ENCODE results near the gene PARD6G.

The PARD6G gene

GRCh38 chr18:80187956-80188642 is 59.2 kb downstream of the PARD6G start:
- no peak for DNase-seq

DNA sequence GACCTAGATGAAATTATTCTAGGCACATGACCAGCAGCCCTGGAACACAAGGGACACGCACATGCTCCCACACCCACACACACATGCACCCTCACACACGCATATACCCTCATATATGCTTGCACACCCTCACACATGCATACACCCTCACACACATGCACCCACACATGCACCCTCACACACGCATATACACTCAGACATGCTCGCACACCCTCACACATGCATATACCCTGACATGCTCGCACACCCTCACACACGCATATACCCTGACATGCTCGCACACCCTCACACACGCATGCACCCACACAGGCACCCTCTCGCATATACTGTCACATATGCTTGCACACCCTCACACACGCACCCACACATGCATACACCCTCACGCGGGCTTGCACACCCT is 61.8 kb downstream of the PARD6G start:
- no peak for DNase-seq

DNA sequence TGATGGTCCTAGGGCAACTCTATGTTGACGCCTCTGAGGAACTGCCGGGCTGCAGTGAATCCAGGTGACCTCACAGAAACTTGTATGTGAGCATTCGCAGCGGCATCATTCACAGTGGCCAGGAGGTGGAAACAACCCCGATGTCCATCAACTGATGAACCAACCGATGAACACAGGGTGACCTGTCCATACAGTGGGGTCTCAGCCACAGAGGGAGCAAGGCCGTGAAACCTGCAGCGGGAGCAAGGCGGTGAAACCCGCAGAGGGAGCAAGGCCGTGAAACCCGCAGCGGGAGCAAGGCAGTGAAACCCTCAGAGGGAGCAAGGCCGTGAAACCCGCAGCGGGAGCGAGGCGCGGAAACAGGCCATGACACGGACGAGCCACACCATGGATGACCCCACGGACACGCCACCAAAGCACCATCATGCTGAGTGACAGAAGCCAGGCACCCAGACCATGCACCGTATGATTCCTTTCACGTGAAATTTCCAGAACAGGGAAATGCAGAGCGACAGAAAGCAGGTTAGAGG is 63.0 kb downstream of the PARD6G start:
- no peak for DNase-seq

DNA sequence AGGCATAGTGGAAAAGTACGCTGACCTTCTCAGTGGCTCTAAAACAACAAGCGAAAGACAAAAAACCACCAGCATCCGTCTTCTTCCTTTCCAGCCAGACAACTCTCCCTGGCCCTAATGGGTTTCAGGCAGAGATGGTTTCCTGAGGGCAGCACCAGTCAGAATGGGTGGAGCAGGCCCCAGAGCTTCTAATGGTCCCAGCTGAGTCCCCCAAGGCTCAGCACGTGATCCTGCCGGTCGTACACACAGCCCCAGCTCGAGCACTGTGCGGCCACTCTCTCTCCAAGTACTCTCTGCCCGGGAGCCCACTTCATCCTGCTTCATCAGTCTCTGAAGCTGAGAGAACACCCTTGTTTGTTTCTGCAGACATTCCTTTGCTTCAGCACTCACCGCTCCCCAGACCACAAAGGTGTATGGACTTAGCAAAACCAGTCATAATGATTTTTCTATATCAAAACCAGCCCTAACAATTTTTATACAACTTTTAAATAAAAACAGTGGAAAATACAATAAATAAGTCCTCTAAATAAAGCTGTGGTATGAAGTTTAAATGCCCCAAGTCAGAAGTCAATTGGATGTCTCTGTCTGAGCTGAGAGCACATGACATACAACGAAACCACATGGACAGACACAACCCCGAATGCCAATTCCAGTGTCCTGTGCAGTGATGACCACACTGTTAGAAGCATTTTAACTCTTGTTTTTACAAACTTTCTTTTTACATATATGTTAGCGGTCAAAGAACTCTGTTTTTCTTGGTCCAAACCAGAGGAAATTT is 63.9 kb downstream of the PARD6G start:
- no peak for DNase-seq

- DNase-seq: no peak
Measured at GRCh38 chr18:80182855-80183254, 64.5 kb downstream of the PARD6G start.

DNA sequence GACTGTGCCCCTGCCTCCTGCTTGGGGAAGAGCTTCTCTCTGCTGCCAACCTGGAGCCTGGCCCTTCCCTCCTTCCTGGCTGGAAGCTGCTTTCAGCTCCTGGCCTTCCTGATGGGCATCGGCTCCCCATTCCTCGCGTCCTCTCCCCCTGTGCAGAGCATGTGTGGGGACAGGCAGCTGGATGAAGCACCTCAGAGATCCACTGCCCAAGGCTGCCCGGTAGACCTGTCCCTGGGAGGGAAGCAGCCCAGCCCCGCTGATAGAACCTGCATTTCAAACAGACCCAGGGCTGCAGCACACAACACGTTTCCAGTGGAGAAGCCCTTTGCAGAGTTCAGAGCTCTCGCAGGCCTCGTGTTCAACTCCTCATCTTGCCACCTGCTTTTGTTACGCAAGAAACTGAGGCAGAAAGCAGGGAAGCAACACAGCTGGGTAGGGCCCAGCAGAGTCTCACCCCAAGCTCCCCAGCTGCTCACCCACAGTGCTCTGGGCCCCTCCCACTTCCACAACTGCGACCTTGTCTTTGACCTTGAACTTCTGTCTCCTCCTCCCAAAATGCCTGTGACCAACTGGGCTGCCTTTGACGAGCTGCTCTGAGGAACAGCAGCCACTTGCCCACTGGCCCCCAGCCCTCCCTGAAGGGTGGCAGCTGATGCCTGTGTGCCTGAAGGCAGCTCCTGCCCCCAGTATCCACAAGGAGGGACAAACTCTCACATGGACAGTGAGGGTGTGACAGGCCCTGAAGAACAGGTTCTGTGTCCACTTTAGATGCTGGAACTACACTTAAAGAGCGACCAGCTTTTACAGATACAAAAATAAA is 65.5 kb downstream of the PARD6G start:
- DNase-seq: no peak

DNA sequence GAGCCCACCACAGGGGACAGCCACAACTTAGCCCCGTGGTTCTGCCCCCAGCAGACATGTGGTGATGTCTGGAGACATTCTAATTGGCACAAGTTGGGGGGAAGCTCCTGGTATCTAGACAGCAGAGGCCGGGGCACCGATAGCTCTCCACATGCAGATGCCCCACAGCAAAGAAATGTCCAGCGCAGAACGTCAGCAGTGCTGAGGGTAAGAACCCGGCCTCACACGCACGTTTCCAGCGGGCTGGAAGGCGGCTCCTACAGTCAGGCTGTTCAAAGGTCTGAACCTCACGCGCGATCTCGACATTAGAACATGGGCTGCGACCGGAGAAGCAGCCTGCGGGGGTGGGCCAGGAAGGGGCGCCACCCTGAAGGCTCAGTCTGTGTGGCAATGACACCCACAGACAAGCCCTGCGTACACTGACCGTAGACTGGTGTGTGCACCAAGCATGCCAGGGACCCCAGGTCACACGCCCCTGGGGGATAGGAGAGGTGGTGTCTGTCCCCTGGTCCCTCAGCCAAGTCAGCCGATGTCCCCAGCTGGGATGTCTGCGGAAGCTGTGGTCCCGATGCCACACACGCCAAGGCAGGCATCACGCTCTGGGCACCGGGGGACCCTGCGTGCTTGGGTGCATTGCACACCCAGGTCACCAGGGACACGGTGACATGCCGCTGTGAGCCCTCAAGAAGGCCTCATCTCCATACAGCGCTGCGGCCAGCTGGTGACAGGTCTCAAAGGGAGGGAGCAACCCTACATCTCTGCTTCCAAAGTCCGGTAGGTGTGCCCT is 66.3 kb downstream of the PARD6G start:
- DNase-seq: no peak

DNA sequence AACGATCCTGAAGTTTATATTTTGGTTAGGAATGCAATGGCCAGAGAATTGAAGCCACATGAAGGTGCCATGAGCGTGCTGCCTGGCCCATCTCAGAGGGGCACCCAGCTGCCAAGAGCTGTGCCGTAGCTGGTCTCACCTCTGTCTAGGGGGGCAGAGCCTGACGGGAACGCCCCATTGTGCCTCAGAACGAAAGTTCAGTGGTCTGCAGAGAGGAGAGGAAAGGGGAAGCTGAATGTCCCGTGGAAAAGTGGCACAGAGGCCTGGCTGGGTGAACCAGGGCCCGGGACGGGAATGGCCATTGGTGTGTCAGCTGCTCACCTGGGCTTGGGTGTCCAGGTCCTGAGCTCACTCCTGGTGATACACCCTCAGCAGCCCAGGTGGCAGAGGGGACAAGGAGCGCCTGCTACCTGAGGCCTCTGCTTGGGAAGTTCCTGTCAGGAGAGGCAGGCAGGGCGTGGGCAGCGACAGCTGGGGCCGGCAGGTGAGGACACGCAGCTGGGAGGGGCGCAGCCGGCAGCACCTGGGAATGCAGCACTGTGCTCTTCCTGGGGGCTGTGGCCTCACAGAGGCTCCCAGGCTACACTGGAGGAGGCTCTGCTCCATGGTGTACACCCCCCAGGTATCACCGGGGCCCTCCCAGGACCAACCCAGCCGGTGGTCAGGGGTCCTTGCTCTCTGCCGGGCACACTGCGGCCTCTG is 67.3 kb downstream of the PARD6G start:
- DNase-seq: no peak

DNA sequence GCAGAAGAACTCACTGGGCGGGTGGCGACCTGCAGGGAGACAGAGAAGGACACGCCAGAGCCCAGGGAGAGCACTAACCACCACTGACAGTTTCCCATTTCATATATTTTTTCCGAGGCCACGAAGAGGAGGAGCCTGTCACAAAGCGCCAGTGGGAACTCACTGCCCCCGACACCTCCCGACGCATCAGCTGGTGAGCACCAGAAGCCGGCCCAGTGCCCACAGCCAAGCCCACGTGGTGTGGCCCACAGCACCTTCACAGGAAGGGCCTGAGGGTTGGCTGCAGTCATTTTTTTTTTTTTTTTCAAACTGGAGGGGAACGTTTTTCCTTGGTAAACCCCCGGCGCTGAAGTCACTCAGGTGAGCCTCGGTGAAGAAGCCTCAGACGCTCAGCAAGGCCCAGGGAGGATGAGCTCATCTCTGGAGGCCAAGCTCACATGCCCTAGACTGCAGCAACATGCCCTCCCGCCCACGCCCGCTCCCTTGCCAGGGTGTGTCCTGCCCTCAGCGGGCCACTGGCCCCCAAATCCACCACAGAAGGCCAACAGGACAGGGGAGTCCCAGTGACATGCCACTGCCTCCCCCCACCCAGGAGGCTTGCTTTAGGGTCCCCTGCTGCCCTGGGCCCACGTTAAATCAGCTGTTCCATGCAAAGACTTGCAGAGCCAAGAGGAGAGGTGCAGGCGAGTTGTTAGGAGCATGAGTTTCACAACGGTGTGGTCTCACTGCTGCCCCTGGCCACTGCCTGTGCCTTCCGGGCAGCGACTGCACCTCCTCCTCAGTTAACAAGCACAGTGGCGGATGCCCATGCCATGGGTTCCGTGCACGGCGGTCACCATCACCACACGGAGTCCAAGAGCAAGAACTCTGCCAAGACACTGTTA is 68.1 kb downstream of the PARD6G start:
- no peak for DNase-seq

GRCh38 chr18:80177128-80177527 is 70.2 kb downstream of the PARD6G start:
- DNase-seq: no peak

GRCh38 chr18:80176334-80177073 is 70.8 kb downstream of the PARD6G start:
- DNase-seq: no peak

- no peak for DNase-seq
Measured at GRCh38 chr18:80175451-80176204, 71.7 kb downstream of the PARD6G start.

- DNase-seq: no peak
Measured at GRCh38 chr18:80173060-80173459, 74.3 kb downstream of the PARD6G start.

DNA sequence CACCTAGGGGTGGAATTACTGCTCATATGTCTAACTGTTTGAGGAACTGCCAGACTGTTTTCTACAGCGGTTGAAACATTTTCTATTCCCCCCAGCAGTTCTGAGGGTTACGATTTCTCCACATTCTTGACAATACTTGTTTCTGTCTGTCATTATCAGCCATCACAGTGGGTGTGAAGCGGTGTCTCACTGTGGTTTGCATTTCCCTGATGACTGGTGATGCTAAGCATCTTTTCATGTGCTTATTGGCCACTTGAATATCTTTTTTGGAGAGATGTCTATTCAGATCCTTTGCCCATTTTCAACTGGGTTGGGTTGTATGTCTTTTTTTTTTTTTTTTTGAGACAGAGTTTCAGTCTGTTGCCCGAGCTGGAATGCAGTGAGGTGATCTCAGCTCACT is 75.3 kb downstream of the PARD6G start:
- DNase-seq: no peak

DNA sequence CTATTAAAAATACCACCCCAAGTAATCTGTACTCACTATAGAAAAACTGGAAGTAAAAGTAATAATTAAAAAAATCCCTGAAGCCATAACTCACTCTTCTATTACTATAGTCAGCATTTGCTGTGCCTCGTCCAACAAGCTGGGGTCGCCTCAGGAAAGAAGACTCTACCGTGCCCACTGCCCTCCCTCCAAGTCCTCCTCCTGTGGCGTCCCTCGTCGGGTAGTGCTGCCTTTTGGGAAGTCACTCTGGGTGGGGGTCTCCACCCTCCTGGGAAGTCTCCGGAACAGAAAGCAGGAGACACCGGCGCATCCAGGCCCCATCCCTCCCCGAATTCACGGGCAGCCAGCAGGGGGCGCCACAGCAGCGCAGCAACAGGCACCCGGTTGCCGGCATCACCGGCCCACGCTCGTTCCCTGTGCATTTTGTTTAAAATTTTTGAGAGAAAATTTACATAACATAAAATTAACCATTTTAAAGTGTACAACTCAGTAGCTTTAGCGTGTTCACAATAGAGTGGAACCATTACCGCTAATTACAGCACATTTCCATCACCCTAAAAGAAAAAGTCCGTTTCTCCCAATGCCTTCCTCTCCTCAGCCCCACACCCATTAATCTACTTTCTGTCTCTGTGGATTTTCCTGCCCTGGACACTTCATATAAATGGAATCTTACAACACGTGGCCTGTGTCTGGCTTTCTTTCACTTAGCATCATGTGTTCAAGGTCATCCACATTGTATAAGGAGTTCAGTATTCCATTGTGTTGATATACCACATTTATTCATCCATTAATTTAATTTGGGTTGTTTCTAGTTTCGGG is 76.1 kb downstream of the PARD6G start:
- peak; percentile 27 for DNase-seq

DNA sequence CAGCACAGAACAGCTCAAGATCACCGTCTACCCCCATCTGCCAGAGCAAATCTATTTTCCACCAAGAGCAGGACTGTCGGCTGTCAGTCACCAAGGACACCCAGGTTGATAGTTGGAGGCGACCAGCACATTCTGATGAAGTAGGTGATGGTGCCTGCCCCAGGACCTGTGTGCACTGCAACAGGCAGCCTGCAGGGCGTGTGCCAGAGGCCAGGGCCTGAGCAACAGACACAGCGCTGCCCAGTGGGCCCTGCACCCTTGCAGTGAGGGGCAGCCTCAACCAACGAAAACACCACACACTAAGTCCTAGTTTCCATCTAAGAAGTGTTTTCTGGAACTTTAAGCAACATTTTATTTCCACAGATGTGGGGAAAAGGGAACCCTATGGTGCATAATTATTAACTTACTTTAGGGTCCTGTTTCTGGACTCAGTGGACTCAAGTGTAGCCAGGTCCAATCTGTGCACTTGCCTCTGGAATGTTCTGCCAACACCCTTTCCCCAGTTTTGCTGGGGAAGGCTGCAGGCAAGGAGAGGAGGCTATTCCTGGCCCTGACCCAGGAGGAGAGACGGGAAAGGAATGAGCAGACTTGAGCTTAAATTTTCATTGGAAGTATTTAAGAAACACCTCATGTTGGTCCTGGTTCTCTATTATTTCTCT is 76.8 kb downstream of the PARD6G start:
- DNase-seq: no peak

DNA sequence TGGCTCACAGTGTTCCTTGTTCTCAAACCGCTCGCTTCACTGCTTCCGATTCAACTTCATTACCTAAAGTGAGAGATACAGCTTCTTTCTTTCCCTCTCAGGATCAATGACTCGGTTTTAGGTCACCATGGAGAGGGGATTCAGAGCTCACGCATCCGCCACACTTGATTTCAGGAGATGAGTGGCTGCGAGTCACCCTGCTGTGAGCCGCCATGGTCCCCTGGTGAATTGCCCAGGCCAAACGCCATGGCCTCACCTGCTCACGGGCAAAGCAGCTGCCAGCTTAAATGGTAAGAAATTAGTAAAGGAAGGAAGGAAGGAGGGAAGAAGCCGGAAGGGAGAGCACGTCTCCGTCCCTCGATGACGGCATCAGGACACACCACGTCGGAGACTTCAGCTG is 77.7 kb downstream of the PARD6G start:
- DNase-seq: no peak

- DNase-seq: no peak
Measured at GRCh38 chr18:80168982-80169381, 78.3 kb downstream of the PARD6G start.
